NOMO-1 (cell line): ENCODE data around the gene NAA40.
"Not testable (repeated sequence)": the region's sequence is repeated elsewhere in the genome, so short reads cannot be mapped to it uniquely, and the experiment has no call there.

Experiments used
- DNase-seq, 2 experiments: peaks; one replicate each; lab custom pipeline; 2025; ENCODE audit not compliant: unreplicated experiment in 2 of 2; lab: John Stamatoyannopoulos, UW

NAA40 gene

GRCh38 chr11:63937713-63938478, 906 bp upstream of the NAA40 start:
- peak in 1 of 2 experiments; percentile 18 for DNase-seq

DNA sequence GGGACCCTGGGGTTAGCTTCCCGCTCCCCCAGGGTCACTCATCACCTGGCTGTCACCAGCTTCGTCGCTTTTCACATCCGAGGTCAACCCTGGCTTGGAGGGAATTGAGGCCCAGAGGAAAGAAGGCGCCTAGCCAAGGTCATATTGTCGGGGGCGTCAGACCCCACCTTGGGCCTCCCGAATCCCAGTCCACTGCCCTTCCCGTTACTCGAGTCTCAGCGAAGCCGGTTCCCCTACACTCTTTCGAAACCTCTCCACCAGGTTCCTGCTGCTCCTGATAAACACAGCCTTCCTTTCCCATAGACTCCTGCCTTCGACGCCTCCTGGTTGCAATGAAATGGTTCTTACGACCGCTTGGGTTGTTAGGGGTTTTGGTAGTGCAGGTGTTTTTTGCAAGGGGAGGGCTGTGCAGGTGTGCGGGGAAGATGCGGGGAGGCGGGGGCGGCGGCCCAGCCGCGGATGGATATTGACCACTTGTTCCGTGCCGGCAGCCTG, 642 bp downstream of the NAA40 start:
- peak in 1 of 2 experiments; percentile 23 for DNase-seq

- peak; percentile 47 to 80 for DNase-seq
Measured at GRCh38 chr11:63940786-63941185, 2.0 kb downstream of the NAA40 start.

DNA sequence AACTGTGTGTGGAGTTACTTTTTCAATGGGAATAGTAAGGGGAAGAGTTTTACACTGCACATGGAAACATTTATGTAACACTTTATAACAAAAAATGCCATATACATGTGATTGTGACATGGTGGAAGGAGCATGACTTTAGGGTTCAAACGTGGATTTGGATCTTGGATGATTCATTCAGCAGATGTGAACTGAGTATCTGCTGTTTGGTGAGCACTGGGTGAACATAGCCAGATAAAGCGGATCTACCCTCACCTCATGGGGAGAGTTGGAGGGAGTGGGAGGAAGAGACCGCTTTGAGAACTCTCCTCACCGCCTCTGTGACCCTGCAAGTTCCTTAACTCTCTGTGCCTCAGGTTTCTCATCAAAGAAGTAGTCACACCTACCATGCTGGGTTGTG, 3.1 kb downstream of the NAA40 start:
- no peak for DNase-seq

DNA sequence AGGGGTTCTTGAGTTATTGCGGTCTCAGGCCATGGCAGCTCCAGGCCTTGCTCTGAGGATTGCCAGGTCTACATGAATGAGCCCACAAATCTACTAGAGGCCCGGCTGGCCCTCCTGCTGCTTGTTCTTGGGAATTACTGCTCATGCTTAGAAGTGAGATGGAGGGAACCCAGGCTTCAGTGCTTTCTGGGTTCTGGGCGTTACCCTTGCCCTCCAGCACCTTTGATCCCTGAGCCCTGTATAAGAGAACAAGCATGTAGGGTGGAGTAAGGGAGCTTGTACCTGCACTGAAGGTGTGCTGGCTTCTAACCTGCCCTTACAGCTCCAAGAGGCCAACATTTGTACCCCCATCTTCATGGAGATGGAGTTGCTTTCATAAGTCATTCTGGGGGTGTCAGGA, 4.0 kb downstream of the NAA40 start:
- DNase-seq = no peak

DNA sequence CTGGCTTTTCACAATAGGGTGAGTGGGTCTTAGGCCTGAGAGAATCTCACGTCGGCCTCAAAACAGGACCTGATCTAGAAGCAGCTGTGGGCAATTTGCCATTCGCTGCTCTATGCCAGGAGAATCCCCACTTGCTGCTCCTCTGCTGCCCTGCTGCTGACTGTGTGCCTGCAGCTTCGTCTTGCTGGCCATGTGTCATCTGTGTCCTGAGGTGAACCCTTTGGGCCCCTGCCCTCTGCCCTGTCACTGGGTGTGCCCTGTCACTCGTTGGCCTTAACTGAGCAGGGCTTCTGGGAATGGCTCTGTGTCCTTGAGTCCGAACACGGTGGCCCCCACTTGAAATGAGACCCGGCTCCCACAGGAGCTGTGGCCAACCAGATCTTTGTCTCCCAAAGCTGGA, 6.2 kb downstream of the NAA40 start:
- no peak for DNase-seq

DNA sequence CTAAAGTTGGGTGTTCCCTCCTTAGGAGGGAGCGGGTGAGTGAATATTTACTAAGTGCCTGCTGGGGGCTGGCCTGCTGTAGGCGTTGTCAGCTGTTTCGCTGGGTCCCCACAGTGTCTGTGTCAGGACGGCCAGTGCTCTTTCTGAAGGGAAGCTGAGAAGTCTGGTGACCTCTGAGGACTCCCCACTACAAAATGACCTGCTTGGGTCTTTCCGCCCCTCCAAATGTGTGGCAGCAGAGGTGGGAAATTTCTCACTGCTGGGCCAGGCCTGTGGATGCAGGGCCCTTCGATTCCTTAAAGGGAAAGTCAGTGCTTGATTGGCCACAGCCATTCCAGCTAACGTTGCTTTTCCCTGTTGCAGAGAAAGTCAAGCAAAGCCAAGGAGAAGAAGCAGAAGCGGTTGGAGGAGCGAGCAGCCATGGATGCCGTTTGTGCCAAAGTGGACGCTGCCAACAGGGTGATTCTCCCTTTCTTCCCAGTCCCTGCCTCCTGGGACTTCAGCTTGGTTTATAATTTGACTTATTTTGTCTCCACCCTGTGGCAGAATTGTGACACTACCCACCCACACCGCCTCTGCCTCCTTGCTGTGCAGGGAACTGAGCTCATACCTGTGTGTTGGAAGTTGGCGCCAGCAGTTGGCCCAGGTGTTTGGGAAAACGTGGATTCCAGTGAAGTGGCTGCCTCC, 6.8 kb downstream of the NAA40 start:
- DNase-seq = peak; percentile 14 to 49

- DNase-seq = no peak
Measured at GRCh38 chr11:63951779-63952536, 13.2 kb downstream of the NAA40 start.

DNA sequence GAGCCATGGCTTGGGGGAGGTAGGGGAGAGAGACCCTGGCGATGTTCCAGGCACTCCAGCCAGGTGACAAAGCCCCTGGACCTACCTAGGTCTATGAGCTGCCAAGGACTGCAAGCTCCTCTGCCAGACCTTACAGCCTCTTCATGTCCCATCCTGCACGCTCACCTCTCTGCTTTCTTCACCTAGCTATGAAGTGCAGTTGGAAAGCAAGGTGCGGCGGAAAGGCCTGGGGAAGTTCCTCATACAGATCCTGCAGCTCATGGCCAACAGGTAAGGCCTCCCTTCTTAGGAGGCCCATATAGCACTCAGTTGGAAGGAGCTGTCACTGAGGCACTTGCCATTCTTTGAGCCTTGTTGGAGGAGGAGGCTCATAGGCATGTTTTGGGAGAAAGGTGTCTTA, 13.8 kb downstream of the NAA40 start:
- DNase-seq = no peak

DNA sequence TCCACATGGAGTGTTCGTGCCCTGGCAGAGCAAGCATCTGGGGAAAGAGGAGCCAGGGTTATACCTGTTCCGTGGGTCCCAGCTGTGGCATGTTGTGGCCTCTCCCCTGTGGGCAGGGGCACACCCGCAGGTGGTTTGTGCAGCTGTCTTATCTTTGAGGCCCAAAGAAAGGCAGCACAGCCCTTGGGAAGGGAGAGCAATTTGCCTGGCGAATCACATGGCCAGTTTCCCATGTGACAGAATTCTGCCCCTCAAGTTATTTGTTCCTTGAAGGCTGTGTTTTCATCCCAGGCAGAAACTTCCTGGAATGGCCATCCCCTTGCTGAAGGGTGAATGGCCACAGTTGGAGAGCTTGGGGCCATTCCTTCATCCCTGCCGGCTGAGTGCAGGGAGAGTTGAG, 19.2 kb downstream of the NAA40 start:
- no peak for DNase-seq

GRCh38 chr11:63961608-63962412, 23.0 kb downstream of the NAA40 start:
- no peak for DNase-seq

GRCh38 chr11:63963895-63964294, 25.1 kb downstream of the NAA40 start:
- not testable (repeated sequence) for DNase-seq

- DNase-seq = no peak
Measured at GRCh38 chr11:63966444-63966843, 27.6 kb downstream of the NAA40 start.

- DNase-seq = no peak
Measured at GRCh38 chr11:63969461-63969860, 30.7 kb downstream of the NAA40 start.

DNA sequence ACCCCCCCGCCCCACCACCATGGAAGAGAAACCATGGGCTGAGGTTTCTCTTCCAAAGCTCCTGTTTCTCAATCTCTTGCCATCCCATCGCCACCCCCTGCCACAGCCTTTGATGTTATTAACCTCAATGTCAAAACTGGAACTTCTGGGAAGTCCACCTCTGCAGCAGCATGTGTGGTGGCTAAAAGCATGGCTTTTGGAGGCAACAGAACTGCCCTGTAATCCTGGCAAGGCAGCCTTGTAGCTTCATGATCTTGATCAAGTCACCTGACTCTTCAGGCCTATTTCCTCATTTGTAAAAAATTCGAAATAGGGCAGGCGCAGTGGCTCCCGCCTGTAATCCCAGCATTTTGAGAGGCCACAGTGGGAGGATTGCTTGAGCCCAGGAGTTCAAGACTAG, 32.1 kb downstream of the NAA40 start:
- DNase-seq = peak in 1 of 2 experiments; percentile 42

GRCh38 chr11:63973912-63974258, 35.1 kb downstream of the NAA40 start:
- DNase-seq = not testable (repeated sequence)

GRCh38 chr11:63974259-63975143, 35.7 kb downstream of the NAA40 start, which contains the start of gene COX8A:
Gene COX8A (plus strand): TSS chr11:63974620. CDS start chr11:63974681, 61 bp downstream.
- DNase-seq = peak; percentile 99 to 100

GRCh38 chr11:63978551-63979239, 39.9 kb downstream of the NAA40 start:
- DNase-seq = no peak

GRCh38 chr11:63979426-63979825, 40.6 kb downstream of the NAA40 start:
- DNase-seq = no peak
